ENCODE data around the gene UBE2V1.
"Not testable (repeated sequence)": the region's sequence is repeated elsewhere in the genome, so short reads cannot be mapped to it uniquely, and the experiment has no call there.

UBE2V1 gene

DNA sequence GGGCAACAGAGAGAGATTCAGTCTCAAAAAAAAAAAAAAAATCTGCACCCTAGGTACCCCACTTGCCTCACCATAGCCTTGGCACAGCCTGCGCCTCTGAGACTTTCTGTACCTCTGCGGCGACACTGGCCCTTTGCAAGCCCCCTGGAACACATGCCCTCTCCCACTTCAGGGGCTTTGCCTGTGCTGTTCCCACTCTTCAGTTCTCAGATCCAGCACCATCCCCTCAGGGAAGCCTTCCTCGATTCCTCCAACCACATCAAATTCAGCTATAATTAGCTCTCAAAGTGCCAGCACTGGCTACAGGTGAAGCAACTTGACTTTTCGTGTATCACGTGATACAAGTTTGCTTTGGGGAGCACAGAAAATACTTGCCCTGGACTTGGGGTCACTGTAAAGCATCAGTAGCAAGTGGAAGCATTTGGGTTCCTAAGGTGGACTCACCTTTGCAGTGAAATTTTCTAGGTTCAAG is 2.1 kb upstream of the UBE2V1 start:
- no peak for DNase-seq

DNA sequence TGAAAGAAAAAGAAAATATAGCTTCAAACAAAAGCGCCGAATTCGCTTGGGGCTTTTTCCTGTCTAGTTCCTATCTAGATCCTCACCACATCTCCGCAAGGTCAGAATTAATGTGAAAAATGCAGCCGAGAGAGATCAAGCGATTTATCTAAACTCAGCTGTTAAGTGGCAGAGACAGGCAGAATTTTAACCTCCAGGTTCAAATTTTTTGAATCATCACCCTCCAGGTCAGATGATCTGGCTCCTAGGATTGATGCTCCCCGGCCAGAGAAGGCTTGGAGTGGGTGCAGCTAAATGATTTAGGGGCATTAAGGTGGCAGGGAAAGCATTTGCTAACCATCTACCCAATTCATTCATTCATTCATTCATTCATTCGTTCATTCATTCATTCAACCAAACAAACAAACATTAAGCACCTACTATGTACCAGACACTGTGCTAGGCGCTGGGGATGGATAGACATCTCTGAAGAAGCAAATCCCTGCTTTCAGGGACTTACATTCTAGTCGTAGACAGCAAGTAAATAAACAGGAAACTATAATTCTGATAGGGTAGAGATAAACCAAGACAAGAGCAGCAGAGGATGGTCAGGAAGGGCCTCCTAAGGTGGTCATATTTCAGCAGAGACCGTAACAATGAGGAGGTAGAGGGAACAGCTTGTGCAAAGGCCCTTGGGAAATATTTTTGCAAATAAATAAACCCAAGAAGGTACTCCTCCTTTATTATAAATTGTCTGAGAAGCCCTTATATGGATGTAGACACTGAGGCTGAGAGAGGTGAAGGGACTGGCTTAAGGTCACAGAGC is 672 bp upstream of the UBE2V1 start:
- DNase-seq: no peak

DNA sequence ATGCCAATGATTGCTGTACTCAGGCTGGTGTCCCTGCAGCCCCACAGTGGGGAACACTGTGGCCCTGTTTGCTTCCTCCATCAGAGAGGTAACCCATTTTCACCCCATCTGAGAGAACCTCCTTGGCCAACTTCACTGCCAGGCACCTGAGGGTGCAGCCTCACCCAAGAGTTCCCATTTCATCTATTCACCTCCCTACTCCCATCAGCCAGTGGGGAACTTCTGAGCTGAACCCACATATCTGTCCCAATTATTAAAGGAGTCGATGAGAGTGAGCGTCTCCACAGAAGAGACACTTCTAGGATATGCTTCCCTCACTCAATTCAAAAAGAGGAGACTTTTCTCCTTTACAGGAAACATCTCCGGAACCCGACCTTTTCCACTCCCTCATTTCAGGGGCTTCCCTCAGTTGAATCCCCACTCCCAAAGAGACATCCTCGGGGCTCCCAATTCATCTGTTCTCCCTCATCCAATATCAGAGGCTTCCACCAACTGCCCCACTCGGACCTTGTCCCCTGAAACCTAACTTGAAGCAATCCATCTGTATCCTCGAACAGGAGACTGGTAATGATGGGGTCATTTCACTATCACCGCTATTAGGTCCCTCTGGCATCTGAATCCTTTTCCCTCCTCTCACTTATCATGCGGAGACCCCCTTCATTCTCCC is 988 bp downstream of the UBE2V1 start:
- DNase-seq: no peak

DNA sequence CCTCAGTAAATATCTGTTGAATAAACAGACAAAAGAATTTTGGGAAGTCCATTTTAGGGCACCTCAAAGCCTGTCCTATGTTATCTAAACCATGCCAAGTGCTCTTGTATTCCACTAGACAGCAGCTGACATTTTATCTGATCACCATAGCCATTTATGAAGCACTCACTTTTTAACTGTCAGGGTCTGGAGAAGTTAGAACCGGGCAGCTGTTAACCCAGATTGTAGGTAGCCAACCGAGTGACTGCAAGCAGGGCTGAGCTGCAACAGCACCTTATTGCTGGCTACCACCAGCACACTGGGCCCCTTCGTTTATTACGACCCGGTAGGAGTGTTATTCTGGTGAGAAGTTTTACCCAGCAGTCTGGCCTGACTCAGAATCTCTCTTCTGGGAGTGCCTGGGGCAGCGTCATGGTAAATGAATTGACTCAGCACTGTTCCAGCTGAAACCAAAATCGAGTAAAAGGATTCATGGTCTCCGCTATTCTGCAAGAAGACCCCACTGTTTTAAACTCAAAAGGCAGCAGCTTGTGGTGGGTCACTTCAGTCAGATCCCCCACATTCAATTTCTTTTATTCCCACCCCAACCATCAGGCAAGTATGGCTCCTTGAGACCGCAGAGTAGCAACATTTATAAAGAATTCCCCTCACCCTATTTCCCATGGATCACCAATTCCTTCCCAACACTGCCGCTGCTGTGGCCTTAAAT is 1.7 kb downstream of the UBE2V1 start:
- no peak for DNase-seq

DNA sequence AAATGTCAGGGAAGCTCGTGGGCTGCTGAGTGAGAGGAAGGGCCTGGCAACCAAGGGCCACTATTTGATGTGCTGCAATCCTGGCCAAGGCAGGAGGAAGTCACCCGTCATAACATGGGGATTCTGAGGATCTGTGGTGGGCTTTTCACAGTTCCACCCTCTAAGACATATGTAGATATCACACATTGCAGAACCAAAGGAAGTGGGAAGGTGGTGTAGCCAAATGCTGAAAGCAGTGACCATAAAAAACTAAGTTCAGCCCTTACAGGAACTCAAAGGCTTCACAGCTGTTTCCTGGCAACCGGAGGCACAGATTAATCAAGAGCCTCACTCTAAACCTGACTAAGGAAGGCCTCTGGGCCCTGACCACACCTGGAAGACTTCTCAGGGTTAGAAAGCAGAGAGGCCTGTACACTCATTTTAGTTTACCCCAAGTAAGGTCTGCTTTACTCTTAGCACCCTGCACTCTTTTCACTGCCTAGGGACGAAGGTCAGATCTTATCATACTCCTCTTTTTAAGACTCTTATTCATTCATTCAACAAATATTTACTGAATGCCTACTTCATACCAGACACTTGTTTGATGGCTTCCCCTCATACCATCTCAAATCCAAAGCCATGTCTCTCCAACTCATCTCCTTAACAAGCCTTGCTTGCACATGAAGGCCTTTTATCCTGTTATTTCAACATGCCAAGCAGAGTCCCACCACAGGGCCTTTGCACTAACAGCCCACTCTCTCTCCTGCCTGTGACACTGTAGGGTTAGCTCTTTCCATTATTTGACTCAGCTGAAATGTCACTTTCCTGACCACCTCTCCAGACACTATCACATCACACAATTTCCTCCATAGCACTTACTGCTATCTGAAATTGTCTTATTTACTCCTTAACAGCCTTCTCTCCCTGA is 2.6 kb downstream of the UBE2V1 start:
- DNase-seq: no peak

DNA sequence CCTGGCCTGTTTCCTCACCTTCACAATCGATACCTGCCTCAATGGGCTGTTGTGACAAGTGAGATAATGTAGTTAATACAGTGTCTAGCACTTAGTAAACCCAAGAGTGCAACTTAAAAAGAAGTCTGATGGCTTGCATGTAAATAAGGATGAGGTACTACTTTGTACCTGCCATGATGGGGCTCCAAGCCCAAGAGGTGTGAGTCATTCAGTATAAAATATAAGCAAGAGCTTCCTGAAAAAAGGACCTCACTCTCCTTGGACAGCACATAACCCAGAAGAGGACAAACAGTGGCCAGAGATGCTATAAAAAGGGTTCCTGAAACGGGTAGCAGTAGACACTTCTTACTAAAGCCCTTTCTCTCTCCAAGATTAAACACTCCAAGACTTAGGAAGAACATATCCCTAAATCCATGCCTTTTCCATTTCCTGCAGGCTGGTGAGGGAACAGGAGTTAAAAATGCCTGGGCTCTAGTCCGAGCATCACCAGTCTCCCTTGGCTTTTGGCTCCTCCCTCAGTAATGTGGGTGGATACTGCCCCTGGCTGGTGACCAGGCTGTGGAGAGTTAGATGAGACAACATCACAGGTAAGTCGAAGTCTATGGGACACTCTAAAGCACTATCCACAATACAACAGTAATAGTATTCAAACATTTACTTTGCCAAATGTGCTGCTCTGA is 4.3 kb downstream of the UBE2V1 start:
- no peak for DNase-seq

DNA sequence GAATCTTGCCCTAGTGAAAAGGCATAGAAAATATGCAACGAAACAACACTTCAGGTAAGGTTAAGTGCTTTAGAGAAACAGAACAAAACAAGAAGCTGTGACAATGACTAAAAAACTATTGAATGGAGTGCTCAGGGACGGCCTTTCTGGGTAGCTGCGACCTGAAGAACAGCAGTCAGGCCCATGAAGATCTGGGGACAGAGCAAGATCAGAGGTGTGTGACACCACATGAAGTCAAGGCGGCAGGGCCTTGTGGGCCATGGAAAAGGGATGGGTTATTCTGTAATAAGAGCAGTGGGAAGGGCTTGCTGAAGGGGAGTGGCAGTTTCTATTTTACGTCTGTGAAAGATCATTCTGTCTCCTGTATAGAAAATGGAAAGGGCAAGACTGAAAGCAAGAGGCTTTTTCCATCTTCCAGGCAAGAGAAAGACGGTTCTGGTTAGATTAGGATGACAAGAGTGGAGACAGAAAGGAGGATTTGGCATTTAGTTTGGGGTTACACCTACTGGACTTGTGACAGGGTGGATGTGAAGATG is 5.1 kb downstream of the UBE2V1 start:
- DNase-seq: no peak

DNA sequence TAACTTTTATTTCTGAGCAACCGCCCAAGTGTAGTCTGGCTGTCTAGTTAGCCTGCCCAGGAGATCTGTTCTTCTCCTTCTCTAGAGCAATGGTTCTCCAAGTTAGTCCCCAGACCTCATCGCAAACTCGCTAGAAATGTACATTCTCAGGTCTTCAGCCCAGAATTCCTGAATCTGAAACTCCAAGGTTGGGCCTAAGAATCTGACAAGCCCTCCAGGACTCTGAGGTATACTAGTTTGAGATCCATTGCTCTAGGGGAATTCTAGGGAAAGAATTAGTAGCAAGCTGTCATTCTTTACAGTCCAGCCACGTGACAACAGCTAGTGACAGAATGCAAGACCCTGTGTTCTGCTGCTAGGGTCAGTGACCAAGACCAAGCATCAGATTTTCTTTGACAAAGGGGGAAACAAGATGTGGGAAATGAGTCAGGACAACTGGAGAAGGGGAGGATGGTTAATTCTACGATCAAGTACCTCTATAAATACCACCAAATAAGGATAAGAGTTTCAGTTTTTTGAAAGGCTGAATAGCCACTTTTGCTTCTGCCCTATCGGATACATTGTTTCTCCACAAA is 5.8 kb downstream of the UBE2V1 start:
- DNase-seq: no peak

DNA sequence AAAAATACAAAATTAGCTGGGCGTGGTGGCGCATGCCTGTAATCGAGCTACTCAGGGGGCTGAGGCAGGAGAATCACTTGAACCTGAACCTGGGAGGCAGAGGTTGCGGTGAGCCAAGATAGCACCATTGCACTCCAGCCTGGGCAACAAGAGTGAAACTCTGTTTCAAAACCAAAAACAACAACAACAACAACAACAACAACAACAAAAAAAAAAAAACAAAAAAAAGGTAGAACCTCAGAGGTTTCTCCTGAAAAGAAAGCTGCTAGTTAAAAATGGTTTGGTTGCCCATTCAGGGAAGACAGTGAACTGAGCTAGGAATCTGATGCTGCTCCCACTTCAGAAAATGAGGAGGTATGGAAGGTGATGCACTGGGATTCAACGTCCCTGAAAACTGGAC is 6.3 kb downstream of the UBE2V1 start:
- DNase-seq: not testable (repeated sequence)

DNA sequence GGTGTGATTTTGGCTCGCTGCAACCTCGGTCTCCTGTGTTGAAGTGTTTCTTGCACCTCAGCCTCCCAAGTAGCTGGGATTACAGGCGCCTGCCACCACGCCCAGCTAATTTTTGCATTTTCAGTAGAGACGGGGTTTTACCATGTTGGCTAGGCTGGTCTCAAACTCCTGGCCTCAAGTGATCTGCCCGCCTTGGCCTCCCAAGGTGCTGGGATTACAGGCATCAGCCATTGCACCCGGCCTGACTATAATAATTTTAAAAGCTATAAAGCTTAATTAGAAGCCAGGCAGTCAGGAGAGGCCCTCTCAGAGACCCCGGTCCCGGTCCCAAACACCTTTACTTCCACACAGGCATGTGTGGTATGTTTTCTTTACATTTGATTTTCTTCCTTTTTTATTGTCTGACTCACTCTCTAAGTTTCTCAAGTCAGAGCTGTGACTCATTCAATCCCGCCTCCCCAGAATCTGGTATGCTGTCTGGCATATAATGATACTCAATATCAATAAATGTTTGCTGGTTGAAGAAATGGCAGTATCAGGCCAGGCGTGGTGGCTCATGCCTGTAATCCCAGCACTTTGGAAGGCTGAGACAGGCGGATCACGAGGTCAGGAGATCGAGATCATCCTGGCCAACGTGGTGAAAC is 9.4 kb downstream of the UBE2V1 start:
- not testable (repeated sequence) for DNase-seq

DNA sequence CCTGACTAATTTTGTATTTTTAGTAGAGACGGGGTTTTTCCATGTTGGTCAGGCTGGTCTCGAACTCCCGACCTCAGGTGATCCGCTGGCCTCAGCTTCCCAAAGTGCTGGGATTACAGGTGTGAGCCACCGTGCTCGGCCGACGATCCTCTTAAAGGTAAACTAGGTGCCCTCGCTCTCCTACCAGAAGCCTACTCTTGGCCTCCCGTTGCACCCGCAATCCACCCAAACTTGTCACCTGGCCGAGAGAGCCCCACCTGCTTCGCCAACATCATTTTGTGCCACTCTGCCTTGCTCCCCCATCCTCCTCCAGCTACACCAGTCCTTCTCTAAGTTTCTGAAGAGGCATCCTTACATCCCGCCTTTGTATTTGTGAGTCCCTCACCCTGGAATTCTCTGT is 10.4 kb downstream of the UBE2V1 start:
- not testable (repeated sequence) for DNase-seq

DNA sequence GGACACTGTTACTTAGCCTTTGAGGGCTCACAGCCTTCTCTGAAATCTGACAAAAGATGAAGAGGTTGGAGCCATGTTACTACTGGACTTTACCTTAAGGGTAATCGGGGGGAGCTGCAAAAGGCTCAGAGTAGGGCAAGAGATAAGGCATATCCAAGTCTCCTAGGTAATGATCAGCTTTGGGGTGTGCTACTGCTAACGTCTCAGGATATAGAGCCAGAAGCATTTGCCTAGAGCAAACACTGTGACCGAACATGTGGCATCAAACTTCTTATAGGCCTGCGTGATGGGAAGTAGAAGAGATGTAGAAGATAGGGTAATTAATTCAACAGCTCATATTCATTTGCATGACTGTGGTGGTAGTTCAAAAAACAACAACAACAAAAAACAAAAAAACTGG is 11.1 kb downstream of the UBE2V1 start:
- DNase-seq: no peak

DNA sequence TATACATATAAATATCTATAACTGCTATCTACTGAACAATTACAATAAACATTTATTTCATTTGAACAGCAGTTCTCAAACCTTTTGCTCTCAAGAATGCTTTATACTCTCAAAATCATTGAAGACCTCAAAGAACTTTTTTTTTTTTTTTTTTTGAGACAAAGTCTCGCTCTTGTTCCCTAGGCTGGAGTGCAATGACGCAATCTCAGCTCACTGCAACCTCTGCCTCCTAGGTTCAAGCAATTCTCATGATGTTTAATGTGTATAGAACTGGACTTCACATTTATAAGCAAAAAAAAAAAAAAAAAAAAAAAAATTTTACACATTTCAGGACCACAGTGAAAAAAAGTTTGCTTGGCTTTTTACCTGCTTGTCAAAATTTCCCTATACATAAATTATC is 11.7 kb downstream of the UBE2V1 start:
- DNase-seq: no peak

DNA sequence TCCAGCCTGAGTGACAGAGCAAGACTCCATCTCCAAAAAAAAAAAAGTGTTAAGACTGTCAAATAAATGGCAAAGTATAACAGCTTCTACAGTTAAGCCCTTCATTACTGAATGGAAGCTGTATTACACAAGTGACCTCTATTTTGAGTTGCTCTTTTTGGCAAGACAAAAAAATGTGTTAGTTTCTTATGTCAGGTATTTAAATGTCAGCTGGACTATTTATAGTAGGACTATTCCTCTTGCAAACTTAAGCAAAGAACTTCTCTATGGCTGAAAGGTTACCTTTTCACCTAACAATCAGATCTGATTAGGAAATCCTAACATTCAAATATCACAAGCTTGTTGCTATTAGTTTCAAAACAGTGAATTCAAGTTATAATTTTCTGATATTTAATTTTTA is 12.4 kb downstream of the UBE2V1 start:
- no peak for DNase-seq

DNA sequence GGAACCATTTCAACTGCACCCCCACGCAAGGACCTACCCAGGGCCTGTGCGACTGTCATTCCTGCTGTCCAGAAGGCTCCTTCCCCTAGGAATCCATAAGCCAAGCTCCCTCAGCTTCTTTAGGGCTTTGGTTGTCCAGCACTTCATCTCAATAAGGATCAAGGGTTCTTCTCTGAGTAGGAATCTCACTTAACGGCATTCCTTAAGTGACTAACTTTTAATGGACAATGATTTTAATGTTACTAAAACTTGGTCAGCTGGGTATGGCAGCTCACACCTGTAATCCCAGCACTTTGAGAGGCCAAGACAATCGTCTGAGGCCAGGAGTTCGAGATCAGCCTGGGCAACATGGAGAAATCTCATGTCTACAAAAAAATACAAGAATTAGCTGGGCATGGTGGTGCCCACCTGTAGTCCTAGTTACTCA is 13.4 kb downstream of the UBE2V1 start:
- no peak for DNase-seq

DNA sequence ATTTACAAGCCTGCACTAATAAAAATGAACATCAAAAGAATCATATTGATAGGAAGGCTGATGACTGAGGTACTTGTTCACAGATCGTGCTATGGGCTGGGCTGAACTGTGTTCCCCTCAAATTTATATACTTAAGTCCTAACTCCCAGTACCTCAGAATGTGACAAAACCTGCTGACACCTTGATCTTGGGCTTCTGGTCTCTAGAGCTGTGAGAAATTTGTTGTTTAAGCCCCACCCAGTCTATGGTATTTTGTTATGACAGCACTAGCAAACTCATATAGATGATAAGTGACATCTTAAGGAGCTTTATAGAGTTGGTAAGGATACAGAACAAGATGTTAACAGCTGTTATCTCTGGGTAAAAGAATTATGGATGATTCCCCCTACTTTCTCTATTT is 13.8 kb downstream of the UBE2V1 start:
- DNase-seq: no peak

DNA sequence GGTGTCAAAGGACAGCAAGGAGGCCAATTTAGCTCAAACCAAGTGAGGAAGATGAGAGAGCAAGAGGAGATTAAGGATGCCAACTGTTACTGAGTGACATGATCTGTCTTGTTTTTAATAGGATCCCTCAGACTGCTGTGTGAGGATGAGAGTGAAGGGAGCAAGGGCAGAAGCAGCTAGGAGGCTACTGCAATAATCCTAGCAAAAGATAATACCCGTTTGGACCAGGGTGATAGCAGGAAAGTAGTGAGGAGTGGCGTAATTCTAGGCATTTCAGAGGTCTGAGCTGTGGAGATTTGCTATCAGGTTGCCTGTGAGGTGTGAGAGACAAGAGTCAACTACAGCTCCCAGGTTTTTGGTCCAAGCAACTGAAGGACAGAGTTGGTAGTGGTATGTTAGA is 14.7 kb downstream of the UBE2V1 start:
- no peak for DNase-seq

DNA sequence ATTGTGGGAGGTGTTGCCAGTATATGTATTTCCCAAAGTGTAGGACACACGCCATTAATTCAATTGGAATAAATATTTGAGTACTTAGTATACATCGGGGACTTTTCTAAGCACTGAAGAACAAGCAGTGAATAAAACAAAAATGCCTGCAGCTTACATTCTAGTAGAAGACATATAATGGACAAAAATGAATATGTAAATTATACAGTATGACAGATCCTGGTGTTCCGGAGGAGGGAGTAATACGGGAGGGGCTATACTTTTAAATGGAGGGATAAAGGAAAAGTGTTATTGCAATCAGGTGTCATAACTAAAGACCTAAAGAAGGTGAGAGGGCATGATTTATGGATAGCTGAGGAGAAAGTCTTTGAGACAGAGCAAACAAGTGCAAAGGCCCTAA is 15.1 kb downstream of the UBE2V1 start:
- DNase-seq: no peak

DNA sequence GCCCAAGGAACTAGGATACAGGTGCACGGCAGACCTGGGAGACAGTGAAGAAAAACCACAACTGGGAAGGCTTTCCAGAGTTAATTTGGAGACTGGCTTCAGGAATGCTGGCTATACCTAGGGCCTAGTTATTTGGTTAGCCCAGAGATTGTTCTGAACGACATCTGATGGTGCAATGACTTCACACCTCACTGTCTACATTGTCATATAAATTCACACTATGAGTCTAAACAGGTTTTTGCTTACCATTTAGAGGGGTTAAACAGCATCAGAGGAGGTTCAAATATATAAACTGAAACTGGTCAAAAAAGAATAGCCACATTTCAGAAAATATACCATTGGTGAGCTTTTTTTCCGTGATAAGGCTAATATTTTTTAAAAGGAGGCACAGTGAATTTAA is 16.7 kb downstream of the UBE2V1 start:
- DNase-seq: no peak

DNA sequence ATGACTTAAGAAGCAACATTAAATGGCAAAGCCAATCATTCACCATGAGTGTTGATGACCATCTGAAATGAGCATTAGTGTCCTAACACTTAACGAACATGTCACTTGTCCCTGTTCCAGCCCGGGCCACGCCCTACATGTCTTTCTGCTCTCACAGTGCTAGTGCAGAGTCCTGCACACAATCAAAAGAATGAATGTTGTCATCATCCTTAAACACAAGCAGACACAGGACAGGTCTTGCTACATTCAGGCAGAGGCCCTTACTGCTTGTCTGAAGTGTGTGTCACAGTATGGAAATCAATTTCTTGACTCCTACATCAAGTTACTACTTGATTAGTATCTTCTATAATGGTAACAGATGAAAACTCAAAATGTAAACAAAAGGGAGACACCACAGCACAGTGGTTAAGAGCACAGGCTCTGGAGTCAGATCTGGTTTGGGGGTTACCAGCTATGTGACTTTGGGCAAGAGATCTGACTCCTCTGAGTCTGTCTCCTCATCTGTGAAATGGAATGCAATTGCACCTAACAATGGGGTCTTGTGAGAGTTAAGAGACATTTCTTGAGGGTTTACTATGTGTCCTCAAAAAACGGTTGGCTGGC is 17.4 kb downstream of the UBE2V1 start:
- no peak for DNase-seq

All from C1 segment of cervical spinal cord (tissue), 14 donors.